GM19099 (cell line): Measurements from ENCODE around the gene HNRNPUL2.

Source experiments
- POLR2A ChIP-seq: IDR thresholded peaks from 3 replicates; pipeline ENCODE4 v1.6.1; 2011; ENCODE audit warnings: low read depth; ENCODE audit not compliant: insufficient read length; ENCODE audit errors: extremely low read depth

The HNRNPUL2 gene

DNA sequence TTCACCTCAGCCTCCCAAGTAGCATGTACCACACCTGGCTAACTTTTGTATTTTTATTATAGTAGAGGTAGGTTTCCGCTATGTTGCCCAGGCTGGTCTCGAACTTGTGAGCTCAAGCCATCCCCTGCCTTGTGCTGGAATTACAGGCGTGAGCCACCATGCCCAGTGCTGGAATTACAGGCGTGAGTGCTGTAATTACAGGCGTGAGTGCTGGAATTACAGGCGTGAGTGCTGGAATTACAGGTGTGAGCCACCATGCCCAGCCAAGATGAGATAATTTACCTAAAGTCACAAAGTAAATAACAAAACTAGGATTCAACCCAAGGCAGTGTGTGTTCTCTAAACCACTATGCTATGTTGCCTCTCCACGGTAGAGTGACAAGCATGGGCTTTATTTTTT, 44.7 kb downstream of the HNRNPUL2 start:
- TF ChIP-seq POLR2A, result no peak

DNA sequence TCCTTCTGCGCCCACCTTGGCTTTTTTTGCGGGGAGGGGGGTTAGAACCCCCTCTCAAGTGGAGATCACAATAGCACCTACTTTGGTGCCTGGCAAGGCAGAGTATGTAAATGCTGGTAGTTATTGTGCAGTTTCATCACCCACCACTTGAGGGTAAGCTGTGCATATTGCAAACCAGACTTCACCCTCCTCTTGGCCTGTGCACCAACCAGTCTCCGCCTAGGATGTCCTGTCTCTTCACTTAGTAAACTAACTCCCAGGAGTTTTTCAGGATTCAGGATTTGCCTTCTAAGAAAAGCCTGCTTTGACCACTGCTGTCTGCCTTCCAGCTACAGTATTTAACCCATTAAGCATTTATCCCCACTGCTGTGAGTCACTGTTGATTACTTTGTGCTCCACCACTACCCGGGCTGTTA, 46.4 kb downstream of the HNRNPUL2 start:
- TF ChIP-seq POLR2A, result no peak

DNA sequence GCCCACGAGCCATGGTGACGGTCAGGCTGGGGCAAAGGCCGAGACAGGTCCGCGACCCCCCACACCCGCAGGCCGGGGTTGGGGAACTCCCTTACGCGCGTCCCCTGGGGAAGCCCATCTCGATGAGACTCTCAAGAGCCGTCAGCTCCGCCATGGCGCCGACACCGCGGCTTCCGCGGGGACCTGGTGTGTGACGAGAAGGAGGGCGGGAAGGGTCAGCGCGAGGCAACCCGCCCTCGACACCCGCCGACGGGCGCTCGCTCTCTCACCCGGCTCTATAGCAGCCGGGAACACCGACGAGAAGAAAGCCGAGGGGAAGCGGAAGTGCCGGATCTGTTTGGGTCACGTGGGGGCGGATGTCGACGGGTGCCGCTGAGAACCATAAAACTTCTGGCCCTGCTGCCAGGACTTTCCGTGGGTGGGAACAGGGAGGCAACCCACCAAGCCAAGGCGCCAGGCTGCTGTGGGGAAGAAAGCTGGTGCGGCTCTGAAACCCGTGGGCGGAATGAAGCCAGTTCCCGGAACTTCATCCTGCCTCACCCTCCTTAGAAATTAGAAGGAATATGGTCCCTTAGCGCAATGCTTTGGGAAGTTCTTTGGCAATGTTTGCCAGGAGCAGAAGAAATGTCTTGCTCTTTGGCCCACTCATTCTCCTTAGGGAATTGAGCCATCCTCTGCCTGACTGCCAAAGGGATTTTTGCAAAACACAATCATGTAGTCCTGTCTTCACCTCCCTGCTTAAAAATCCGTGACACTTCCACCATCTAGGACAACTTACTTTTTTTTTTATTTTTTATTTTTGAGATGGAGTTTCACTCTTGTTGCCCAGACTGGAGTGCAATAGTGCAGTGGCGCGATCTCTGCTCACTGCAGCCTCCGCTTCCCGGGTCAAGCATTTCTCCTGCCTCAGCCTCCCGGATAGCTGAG, 48.2 kb downstream of the HNRNPUL2 start, which contains the start of gene UBXN1:
Gene UBXN1 (minus strand): TSS at position 304 of the 927 bp plus-strand sequence. CDS start 150 bp downstream, at position 154.
- peak; percentile 91 for TF ChIP-seq POLR2A

DNA sequence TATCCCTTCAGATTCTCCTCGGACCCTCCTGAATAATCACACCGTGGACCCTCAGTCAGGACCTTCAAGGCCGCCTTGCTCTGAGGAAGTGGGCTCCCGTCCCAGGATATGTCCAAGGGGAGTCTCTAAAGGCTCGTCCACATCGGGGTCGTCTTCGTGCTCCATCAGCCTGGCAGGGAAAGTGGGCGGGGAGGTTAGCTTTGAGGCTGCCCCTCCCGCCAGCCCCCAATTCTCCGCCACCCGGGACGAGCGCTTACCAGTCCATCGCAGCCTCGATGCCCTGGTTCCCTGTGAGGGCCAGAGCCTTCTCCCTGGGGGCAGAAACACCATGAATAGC, 48.9 kb downstream of the HNRNPUL2 start:
- TF ChIP-seq POLR2A, result no peak

DNA sequence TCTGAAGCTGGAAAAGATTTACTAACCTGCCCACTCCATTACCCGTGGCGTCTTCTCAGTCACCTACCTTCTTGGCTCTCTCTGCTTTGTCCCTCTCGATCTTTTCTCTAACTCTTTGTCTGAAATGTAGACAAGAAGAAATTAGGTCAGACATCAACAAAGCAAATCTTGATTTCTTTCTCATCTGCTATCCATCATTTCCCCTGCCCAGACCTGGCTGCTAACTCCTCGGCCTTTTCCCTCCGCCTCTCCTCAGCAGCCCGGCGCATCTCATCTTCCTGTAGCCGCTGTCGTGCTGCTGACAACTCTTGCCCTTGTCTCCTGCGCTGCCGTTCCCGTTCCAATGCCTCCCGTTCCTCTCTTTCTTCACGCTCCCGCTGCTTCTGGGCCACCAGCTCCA, 49.5 kb downstream of the HNRNPUL2 start:
- no peak for TF ChIP-seq POLR2A

DNA sequence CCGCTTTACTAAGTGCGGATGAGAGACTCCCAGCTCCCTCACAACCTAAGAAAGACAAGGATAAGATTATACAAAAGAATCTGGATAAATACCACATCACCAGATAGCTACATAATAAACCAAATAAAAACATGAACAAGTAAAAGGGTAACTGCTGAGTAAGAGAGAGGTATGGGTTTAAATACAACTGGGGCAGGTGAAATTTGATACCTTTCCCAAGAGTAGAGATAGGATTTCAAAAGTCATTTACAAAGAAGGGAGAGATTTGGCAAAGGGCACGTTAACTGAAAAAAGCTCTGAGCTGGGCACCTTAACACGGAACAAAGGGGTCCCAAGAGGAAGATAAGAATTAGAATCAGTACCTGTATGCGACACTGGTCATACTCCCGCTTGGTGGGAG, 50.1 kb downstream of the HNRNPUL2 start:
- TF ChIP-seq POLR2A, result no peak

DNA sequence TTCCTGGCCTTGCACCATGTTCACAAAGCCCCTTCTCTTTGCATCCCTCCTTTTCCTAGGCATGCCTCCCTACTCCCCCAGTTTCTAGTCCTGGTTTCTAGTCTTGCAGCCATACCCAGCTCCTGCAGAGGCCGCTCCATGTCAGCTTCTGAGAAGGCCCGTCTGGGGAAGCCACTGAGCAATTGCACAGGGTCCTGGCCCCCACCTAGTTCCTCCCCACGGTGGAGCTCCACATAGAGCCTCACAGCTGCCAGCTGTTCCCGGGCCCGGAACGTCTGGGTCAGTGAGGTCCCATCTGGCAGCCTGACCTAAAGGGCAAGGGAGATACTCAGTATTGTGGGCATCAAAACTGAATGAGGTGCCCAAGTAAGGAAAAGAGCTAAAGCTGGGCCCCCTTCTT, 50.6 kb downstream of the HNRNPUL2 start:
- no peak for TF ChIP-seq POLR2A

DNA sequence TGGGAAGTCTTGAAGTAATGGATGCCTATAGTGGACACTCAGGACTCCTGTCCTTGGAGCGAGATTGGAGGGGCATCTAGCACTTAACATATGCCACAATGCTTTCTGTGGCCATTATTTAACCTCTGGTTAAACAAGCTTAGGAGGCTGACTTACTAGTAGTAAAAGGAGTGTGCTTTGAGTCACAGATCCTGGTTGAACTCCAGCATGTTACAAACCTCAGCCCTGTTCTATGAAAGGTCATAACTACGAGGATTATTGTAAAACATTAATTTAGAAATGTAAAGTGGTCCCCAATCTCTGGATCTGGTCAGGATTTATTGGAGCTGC, 54.1 kb downstream of the HNRNPUL2 start:
- no peak for TF ChIP-seq POLR2A

DNA sequence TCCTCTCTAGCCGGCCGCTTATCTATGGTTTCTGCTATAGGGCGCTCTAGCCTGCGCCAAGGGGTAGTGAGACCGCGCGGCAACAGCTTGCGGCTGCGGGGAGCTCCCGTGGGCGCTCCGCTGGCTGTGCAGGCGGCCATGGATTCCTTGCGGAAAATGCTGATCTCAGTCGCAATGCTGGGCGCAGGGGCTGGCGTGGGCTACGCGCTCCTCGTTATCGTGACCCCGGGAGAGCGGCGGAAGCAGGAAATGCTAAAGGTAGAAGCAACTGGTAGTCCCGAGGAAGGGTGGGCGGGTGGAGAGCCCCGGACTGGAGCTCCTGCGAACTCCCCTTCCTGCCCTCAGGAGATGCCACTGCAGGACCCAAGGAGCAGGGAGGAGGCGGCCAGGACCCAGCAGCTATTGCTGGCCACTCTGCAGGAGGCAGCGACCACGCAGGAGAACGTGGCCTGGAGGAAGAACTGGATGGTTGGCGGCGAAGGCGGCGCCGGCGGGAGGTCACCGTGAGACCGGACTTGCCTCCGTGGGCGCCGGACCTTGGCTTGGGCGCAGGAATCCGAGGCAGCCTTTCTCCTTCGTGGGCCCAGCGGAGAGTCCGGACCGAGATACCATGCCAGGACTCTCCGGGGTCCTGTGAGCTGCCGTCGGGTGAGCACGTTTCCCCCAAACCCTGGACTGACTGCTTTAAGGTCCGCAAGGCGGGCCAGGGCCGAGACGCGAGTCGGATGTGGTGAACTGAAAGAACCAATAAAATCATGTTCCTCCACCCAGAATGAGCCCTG, 55.5 kb downstream of the HNRNPUL2 start, which contains the start of the genes LBHD1 and UQCC3:
Gene LBHD1 (minus strand): TSS at position 660 of the 782 bp plus-strand sequence. CDS start 2,236 bp downstream, outside the sequence.
Gene UQCC3 (plus strand): TSS at position 66 of the 782 bp plus-strand sequence. CDS start 73 bp downstream, at position 139.
- TF ChIP-seq POLR2A, result peak; percentile 78

DNA sequence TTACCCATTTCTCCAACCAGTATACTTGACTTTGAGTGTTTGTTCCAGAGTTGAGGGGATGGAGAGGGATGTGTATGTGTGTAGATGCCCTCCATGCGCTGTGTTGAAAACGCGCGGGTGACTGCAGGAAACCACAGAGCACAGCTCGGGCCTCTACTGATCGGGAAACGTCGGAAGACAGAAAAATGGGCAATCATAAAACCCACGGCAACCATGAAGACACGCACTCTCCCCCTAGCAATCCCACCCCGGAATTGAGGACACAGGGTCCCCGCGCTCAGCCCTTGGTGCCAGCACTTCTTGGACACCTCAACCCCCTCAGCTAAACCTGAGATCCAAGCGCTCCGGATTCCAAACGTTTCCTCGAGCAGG, 56.0 kb downstream of the HNRNPUL2 start:
- TF ChIP-seq POLR2A, result no peak

DNA sequence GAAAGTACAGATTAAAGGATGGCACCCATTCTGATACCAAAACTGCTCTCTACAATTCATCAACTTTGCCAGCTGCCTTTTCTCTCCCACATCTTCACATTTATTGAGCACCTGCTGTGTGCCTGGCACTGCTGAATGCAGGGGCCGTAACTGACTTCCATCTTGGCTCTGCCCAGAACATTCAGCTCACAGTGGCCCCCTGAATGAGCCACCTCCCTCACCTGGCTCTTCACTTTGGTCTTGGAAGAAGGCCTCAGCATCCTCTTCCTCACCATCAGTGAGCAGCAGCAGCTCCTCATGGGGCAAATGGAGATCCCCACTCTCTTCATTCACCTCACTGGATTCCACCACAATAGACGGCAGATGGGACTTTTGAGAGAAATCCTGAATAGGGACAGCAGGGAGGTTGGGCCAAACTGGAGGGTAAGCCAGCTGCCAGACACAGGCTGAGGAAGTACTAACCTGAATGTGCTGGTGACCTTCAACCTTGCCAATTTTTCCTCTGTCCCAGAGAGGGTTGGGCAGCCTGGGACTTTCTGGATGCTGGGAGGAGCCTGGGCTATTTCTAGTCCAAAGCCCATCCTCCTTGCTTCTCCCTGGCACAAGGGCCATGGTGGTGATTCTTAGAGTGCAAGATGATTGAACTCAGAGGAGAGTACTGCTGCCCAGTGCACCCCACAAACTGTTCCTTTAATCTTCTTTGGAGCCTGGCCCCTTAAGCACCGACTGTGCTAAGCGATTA, 57.7 kb downstream of the HNRNPUL2 start:
- TF ChIP-seq POLR2A, result no peak

DNA sequence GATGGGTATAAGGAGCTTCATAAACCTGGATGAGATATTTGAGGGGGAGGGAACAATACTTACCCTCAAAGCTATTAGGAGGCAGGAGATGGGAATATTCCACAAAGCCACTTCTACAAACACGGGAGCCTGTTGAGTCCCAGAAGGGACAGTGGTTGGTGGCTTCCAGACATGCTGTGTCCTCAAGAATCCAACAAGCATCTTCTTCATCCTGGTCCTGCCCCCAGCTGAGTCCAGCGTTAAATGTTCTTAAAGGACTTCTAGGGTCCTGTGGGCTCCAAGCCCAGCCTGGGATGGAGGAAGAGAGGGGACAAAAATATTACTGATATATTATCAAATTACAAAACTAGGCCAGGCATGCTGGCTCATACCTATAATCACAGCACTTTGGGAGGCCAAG, 59.8 kb downstream of the HNRNPUL2 start:
- no peak for TF ChIP-seq POLR2A

DNA sequence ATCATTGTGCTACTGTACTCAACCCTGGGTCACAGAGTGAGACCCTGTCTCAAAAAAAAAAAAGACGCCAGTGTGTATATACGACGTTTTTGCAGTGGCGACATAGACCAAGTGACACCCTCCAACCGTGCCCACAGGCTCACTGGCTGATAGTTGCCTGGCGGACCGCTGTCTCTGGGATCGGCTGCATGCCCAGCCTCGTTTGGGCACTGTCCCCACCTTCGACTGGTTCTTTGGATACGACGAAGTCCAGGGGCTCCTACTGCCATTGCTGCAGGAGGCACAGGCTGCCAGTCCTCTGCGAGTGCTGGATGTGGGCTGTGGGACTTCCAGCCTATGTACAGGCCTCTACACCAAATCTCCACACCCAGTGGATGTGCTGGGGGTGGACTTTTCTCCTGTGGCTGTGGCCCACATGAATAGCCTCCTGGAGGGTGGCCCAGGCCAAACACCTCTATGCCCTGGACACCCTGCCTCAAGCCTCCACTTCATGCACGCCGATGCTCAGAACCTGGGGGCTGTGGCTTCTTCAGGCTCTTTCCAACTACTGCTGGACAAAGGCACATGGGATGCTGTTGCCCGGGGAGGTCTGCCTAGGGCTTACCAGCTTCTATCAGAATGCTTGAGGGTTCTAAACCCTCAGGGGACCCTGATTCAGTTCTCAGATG, 60.9 kb downstream of the HNRNPUL2 start:
- no peak for TF ChIP-seq POLR2A

DNA sequence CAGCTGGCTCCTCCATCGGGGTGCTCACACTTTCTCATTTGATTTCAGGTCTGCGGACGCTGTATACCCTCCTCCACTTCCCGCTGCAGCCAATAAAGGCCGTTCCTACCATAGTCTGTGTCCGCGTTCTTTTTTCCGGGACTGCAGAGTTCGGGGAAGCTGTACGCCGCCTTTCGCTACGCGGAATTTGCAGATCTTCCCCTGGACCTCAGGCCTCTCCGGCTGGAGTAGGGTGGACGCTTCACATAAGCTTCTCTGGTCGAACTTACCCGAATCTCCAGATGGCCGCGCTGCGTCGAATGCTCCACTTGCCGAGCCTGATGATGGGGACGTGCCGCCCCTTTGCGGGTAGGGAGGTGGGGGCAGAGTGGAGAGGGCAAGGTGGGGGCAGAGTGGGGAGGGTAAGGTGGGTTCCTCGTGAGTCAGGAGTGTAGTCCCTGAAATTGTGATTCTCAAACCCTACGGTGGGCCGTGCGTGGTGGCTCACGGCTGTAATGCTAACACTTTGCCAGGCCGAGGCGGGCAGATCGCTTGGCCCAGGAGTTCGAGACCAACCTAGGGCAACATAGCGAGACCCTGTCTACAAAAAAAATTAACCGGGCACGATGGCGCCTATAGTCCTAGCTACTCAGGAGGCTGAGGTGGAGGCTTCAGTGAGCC, 61.5 kb downstream of the HNRNPUL2 start:
- no peak for TF ChIP-seq POLR2A
